GM12874 (cell line): Measurements from ENCODE around the gene PLAC8L1.

ENCODE experiments used
- CTCF ChIP-seq: IDR thresholded peaks from 2 replicates; pipeline ENCODE4 v1.5.1; 2011; ENCODE audit warnings: low read depth, mild to moderate bottlenecking, control low read depth, low read length, moderate library complexity; ENCODE audit not compliant: insufficient read depth

Gene PLAC8L1

DNA sequence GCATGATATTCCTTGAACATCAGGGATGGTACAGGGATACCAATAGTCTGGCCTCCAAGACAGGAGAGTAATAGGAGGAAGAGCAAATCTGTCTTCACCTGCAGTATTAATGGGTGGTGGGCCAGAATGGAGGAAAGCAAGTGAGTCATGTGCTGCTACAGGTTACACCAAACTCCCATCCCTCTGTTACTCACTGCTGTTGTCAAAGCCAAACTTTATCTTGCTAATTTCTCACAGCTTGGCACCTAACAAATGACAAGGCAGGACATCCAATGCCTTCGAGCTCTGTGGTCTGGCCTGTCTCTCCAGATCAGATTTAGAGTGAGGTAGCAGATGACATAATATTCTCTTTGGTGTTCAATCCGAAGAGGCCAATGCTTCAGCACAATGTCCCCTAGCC, 26.8 kb downstream of the PLAC8L1 start:
- no peak for TF ChIP-seq CTCF

- TF ChIP-seq CTCF, result no peak
Observed at GRCh38 chr5:146076455-146076854, 28.9 kb downstream of the PLAC8L1 start.

DNA sequence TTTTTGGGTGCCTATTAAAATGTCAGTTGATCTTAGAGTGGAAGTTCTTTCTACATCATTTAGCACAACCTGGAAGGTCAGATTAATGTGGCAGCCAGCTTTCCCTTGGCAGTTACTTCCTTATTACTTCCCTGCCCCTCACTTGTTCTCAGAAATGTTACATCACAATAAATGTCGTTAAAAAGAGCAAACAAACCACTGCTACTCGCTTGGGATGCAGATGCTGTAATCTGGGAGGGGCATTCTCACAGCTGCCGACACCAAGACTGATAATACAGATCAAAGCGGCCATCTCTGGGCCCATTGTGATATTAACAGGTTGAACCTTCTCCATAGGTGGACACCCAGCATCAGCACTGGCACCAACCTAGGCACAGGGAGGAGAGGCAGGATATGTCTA, 29.3 kb downstream of the PLAC8L1 start:
- no peak for TF ChIP-seq CTCF

- no peak for TF ChIP-seq CTCF
Observed at GRCh38 chr5:146073239-146073900, 32.0 kb downstream of the PLAC8L1 start.

DNA sequence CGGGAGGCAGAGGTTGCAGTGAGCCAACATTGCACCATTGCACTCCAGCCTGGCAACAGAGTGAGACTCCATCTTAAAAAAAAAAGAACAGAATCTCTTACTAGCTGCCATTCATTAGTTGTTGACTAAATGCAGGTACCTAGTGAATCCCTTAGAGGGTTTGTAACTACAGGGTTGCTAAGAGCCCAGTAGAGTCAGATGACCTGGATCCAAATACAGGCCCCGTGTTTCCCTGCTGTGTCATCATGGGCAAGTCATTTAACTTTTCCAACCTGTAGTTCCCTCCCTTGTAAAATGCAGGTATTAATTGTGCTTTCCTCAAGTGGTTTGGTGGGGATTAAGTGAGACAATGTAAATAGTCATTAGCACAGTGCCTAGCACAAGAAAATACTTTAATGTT, 32.8 kb downstream of the PLAC8L1 start:
- no peak for TF ChIP-seq CTCF

- no peak for TF ChIP-seq CTCF
Observed at GRCh38 chr5:146071171-146071570, 34.2 kb downstream of the PLAC8L1 start.

DNA sequence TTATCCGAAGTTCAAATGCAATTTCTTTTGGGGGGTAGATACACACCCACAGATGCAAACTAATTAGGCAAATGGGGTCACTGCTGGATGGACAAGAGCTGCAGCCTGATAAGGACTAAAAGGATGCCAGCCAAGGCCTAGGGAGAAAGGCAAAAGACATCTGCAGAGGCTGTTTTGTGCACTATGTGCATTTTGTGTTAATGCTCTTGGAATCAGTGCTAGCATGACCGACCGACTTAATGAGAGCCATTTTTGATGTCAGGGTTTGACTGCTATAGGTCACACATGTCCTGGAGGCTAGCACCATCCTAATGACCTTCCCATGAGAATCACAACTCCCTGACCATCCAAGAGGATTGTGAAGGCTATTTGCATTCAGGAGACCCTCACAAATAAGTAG, 34.6 kb downstream of the PLAC8L1 start:
- TF ChIP-seq CTCF, result no peak

DNA sequence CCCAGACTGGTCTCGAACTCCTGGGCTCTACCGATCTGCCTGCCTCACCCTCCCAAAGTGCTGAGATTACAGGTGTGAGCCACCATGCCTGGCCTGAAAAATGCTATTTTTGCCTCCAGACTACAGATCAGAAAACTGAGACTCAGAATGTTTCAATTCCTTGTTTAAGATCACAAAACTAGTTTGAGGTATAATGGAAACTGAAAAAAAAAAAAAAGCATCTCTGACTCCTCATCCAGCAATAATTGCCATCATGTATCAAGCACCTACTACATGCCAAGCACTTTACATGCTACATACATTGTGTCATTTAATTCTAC, 35.6 kb downstream of the PLAC8L1 start:
- no peak for TF ChIP-seq CTCF
